IMR-90 (cell line): ENCODE measurements around the gene SAFB2. TPM values are rescaled to one million over a fixed set of nuclear protein-coding genes. Genes with fewer than 3 reads are reported as not detected.

ENCODE experiments used
- ATAC-seq: fragments of 200-7000 bp; cut with Tn5 transposase; 2 replicates; pipeline ENCODE4 v1.9.1; 2020; ENCODE audit warnings: low read depth, mild to moderate bottlenecking, moderate library complexity
- BruUV-seq: library from RNA; stranded (reverse); fragments of 400-500 nt; replicated peaks from 2 replicates; lab custom pipeline; 2021; lab: Mats Ljungman, UMichigan
- CTCF ChIA-PET: fragments of 300-600 bp; formaldehyde crosslinking; extraction: SDS; loops from one replicate; lab custom pipeline; 2021; ENCODE audit warnings: antibody characterized with exemption; lab: Yijun Ruan, JAX
- POLR2A ChIA-PET: fragments of 300-600 bp; sonication (Branson Sonifier 250); formaldehyde crosslinking; loops from one replicate; lab custom pipeline; 2022; ENCODE audit warnings: antibody characterized with exemption; ENCODE audit not compliant: unreplicated experiment; lab: Charles Lee
- DNase-seq: peaks from one replicate; pipeline ENCODE4 v3.0.0; 2013
- H2AFZ ChIP-seq: replicated peaks from 2 replicates; pipeline ENCODE3; 2013; ENCODE audit warnings: low read length, mild to moderate bottlenecking; ENCODE audit not compliant: poor library complexity
- H2AK5ac ChIP-seq: 2 replicates; pipeline ENCODE4 v1.6.1; 2013; ENCODE audit warnings: low read depth, low read length, inconsistent platforms
- H2AK9ac ChIP-seq: replicated peaks from 2 replicates; pipeline ENCODE3; 2013; ENCODE audit warnings: mild to moderate bottlenecking, low read depth, low read length, moderate library complexity; ENCODE audit not compliant: poor library complexity
- H2BK120ac ChIP-seq: 2 replicates; pipeline ENCODE4 v1.6.1; 2013; ENCODE audit warnings: low read depth, low read length, inconsistent platforms
- H2BK15ac ChIP-seq: 3 replicates; pipeline ENCODE4 v1.6.1; 2013; ENCODE audit warnings: low read depth, low read length, inconsistent platforms
- H2BK20ac ChIP-seq: 2 replicates; pipeline ENCODE4 v1.6.1; 2013; ENCODE audit warnings: low read depth, mild to moderate bottlenecking, inconsistent platforms, low read length, moderate library complexity
- H2BK5ac ChIP-seq: 2 replicates; pipeline ENCODE4 v1.6.1; 2013; ENCODE audit warnings: mild to moderate bottlenecking, low read depth, low read length, inconsistent platforms; ENCODE audit not compliant: poor library complexity, severe bottlenecking
- H3K14ac ChIP-seq: replicated peaks from 2 replicates; pipeline ENCODE4 v1.6.1; 2013; ENCODE audit warnings: low read depth, low read length, inconsistent platforms
- H3K18ac ChIP-seq: 2 replicates; pipeline ENCODE4 v1.6.1; 2013; ENCODE audit warnings: low read depth, low read length, control low read depth
- H3K23ac ChIP-seq: 2 replicates; pipeline ENCODE4 v1.6.1; 2013; ENCODE audit warnings: low read depth, low read length, inconsistent platforms
- H3K27ac ChIP-seq: 2 replicates; pipeline ENCODE4 v1.5.1; 2013; ENCODE audit warnings: mild to moderate bottlenecking, control low read depth, low read length; ENCODE audit not compliant: insufficient read depth
- H3K27me3 ChIP-seq: 2 replicates; pipeline ENCODE4 v1.6.1; 2013; ENCODE audit warnings: low read length; ENCODE audit not compliant: control insufficient read depth, insufficient read depth
- H3K36me3 ChIP-seq: 2 replicates; pipeline ENCODE4 v1.6.1; 2013; ENCODE audit warnings: low read length, mixed read lengths; ENCODE audit not compliant: control insufficient read depth, insufficient read depth
- H3K4ac ChIP-seq: 2 replicates; pipeline ENCODE4 v1.6.1; 2013; ENCODE audit warnings: low read depth, low read length, inconsistent platforms
- H3K4me1 ChIP-seq: 2 replicates; pipeline ENCODE4 v1.6.1; 2013; ENCODE audit warnings: low read length, mixed read lengths; ENCODE audit not compliant: control insufficient read depth, insufficient read depth
- H3K4me2 ChIP-seq: 2 replicates; pipeline ENCODE4 v1.6.1; 2013; ENCODE audit warnings: low read depth, mild to moderate bottlenecking, control low read depth, low read length, moderate library complexity
- H3K4me3 ChIP-seq: 2 replicates; pipeline ENCODE4 v1.5.1; 2013; ENCODE audit warnings: low read depth, mild to moderate bottlenecking, control low read depth, low read length, moderate library complexity; ENCODE audit not compliant: insufficient read depth
- H3K56ac ChIP-seq: 2 replicates; pipeline ENCODE4 v1.6.1; 2013; ENCODE audit warnings: low read length, inconsistent platforms; ENCODE audit not compliant: insufficient read depth; ENCODE audit errors: extremely low read depth
- H3K79me1 ChIP-seq, 2 experiments: 2 replicates each; pipeline ENCODE4 v1.6.1; 2013; ENCODE audit warnings: low read length in 2 of 2, inconsistent platforms in 1 of 2, low read depth in 1 of 2
- H3K9ac ChIP-seq: 2 replicates; pipeline ENCODE4 v1.6.1; 2013; ENCODE audit warnings: low read depth, low read length, control low read depth
- H3K9me1 ChIP-seq: 2 replicates; pipeline ENCODE4 v1.6.1; 2013; ENCODE audit warnings: low read length, inconsistent platforms; ENCODE audit not compliant: insufficient read depth
- H3K9me3 ChIP-seq: 2 replicates; pipeline ENCODE4 v1.6.1; 2013; ENCODE audit warnings: low read length; ENCODE audit not compliant: control insufficient read depth, insufficient read depth
- H4K20me1 ChIP-seq: 2 replicates; pipeline ENCODE4 v1.6.1; 2013; ENCODE audit warnings: low read length, inconsistent platforms; ENCODE audit not compliant: insufficient read depth
- H4K5ac ChIP-seq: 2 replicates; pipeline ENCODE4 v1.6.1; 2013; ENCODE audit warnings: mild to moderate bottlenecking, low read depth, low read length, control low read depth
- H4K8ac ChIP-seq, 2 experiments: 2 replicates each; pipeline ENCODE4 v1.6.1; 2013; ENCODE audit warnings: low read depth in 2 of 2, low read length in 2 of 2, control low read depth in 1 of 2, inconsistent platforms in 1 of 2
- H4K91ac ChIP-seq: 2 replicates; pipeline ENCODE4 v1.6.1; 2013; ENCODE audit warnings: low read depth, low read length, inconsistent platforms; ENCODE audit not compliant: insufficient read depth
- SMC3 ChIP-seq: fragments of 150-350 bp; IDR thresholded peaks from 2 replicates; pipeline ENCODE4 v1.6.1; 2016; ENCODE audit warnings: low read depth, mild to moderate bottlenecking, antibody characterized with exemption, low read length, moderate library complexity
- WGBS, 2 experiments: methylation state at CpG; one replicate each; pipeline versions ENCODE4 v1.1.5 to v1.1.7; 2013; ENCODE audit warnings: missing lambda C conversion rate in 2 of 2; ENCODE audit not compliant: insufficient read length in 1 of 2; ENCODE audit errors: extremely low coverage in 2 of 2; 5-methylcytosine and 5-hydroxymethylcytosine counted together
- dilution Hi-C: fragments of 300-500 bp; cut with HindIII; formaldehyde crosslinking; loops from one replicate; pipeline ENCODE4 v1.14.3; 2018; ENCODE audit warnings: low sequenced_read_pairs; ENCODE audit not compliant: unreplicated experiment
- in situ Hi-C: fragments of 300-500 bp; cut with MboI; formaldehyde crosslinking; loops from 3 replicates; pipeline ENCODE4 v1.14.3; 2019; ENCODE audit warnings: low sequenced_read_pairs, inconsistent platforms, mixed read lengths
- intact Hi-C: fragments of 100-400 bp; cut with micrococcal nuclease; formaldehyde crosslinking; loops from 2 replicates; pipeline ENCODE4 v1.10.0; 2022
- polyA plus RNA-seq, 3 experiments: library from polyadenylated mRNA; depleted of rRNA; stranded (reverse); fragments of >200 nt; gene quantifications; 2 replicates each; pipeline ENCODE4 v1.2.3, GENCODE V29; 2012; ENCODE audit warnings: low replicate concordance in 1 of 3
- total RNA-seq: library from RNA; depleted of rRNA; stranded (reverse); fragments of >200 nt; gene quantifications from 2 replicates; pipeline ENCODE4 v1.2.3, GENCODE V29; 2012

SAFB2 gene
- total and polyA plus RNA-seq, 2 of the 4 experiments (the other 2 are of a cell fraction) = 11.8 to 26.2 TPM

- Histone ChIP-seq H3K9me3 (no peaks in the 10 kb centered on the region), H4K20me1 (peaks cover 5% of the 10 kb centered on the region), H3K4me3 (no peak overlapping the region), H3K56ac (no peak overlapping the region), H2BK120ac (no peak overlapping the region), H4K91ac (no peak overlapping the region), H3K9me1 (peaks cover 3% of the 10 kb centered on the region; the same call in 1 of the 2 replicates), H3K36me3 (peaks cover 68% of the 10 kb centered on the region), H3K9ac (no peak overlapping the region), H3K27ac (no peak overlapping the region), H2AK5ac (no peak overlapping the region), H2BK5ac (no peak overlapping the region), H3K27me3 (no peaks in the 10 kb centered on the region), H2AK9ac (no peak overlapping the region), H4K5ac (no peak overlapping the region), H3K4ac (no peak overlapping the region), H3K23ac (no peak overlapping the region), H2AFZ (no peak overlapping the region), H3K4me2 (no peak overlapping the region), H2BK15ac (no peak overlapping the region), H3K79me1 (peaks cover 26 to 45% of the 10 kb centered on the region in 2 experiments), H3K18ac (no peak overlapping the region), H4K8ac (no peak overlapping the region), H2BK20ac (no peak overlapping the region), H3K14ac (no peak overlapping the region), H3K4me1 (no peaks in the 10 kb centered on the region)
- ATAC-seq (no peak), DNase-seq (no peak)
- no TSS peak for BruUV-seq
- POLR2A ChIA-PET = no interaction called here
- intact Hi-C loops (no loop called here), dilution Hi-C loops (no loop called here), in situ Hi-C loops (no loop called here)
- TF ChIP-seq SMC3 = no peak
- CTCF ChIA-PET = no interaction called here
- 93% methylated on average over 6 of the region's 10 CpGs; no CpG with 5 or more reads in 1 of the 2 experiments for WGBS, 2 experiments
These were observed 29.7 kb upstream of the SAFB2 start for GRCh38 chr19:5652261-5652660.
